H1 (cell line): ENCODE data around the gene ODAD3. TPM values are rescaled to one million over a fixed set of nuclear protein-coding genes. Genes with fewer than 3 reads are reported as not detected.

ENCODE experiments used
- CTCF ChIA-PET: fragments of 300-600 bp; sonication (Branson Sonifier 250); formaldehyde crosslinking; loops from one replicate; lab custom pipeline; 2021; ENCODE audit not compliant: partially characterized antibody; lab: Charles Lee
- POLR2A ChIA-PET: fragments of 300-600 bp; sonication (Branson Sonifier 250); formaldehyde crosslinking; loops from one replicate; lab custom pipeline; 2021; ENCODE audit warnings: inconsistent platforms; ENCODE audit not compliant: partially characterized antibody; lab: Charles Lee
- DNase-seq, 2 experiments: peaks; one replicate each; pipeline versions ENCODE4 v3.0.0 to v3.0.0-alpha.2; 2010 to 2022; ENCODE audit warnings: low spot score in 2 of 2, low read depth in 1 of 2, mixed read lengths in 1 of 2
- FAIRE-seq: peaks from 2 replicates; lab custom pipeline; 2011; peaks lifted over from hg19 to GRCh38; lab: Jason Lieb, UNC
- H2AFZ ChIP-seq: 2 replicates; pipeline ENCODE4 v1.8.1; 2012; ENCODE audit warnings: low read length, inconsistent platforms
- H2AK5ac ChIP-seq: 2 replicates; pipeline ENCODE4 v1.6.1; 2013; ENCODE audit warnings: low read depth, low read length
- H2BK120ac ChIP-seq: replicated peaks from 2 replicates; pipeline ENCODE3; 2013; ENCODE audit warnings: low read depth, low read length, inconsistent platforms
- H2BK12ac ChIP-seq: 2 replicates; pipeline ENCODE4 v1.6.1; 2013; ENCODE audit warnings: low read depth, low read length
- H2BK15ac ChIP-seq: 2 replicates; pipeline ENCODE4 v1.6.1; 2013; ENCODE audit warnings: low read length
- H2BK20ac ChIP-seq: 2 replicates; pipeline ENCODE4 v1.6.1; 2013; ENCODE audit warnings: low read length
- H2BK5ac ChIP-seq: 2 replicates; pipeline ENCODE4 v1.6.1; 2013; ENCODE audit warnings: low read depth, low read length
- H3K14ac ChIP-seq: 2 replicates; pipeline ENCODE4 v1.6.1; 2013; ENCODE audit warnings: inconsistent platforms; ENCODE audit not compliant: insufficient read length
- H3K18ac ChIP-seq: 2 replicates; pipeline ENCODE4 v1.6.1; 2013; ENCODE audit warnings: low read length; ENCODE audit errors: extremely low read depth
- H3K23ac ChIP-seq: 2 replicates; pipeline ENCODE4 v1.6.1; 2013; ENCODE audit warnings: inconsistent platforms; ENCODE audit not compliant: insufficient read length
- H3K23me2 ChIP-seq: 2 replicates; pipeline ENCODE4 v1.6.1; 2013; ENCODE audit warnings: low read depth, low read length
- H3K27ac ChIP-seq: 2 replicates; pipeline ENCODE4 v1.6.1; 2011; ENCODE audit warnings: low read depth, low read length, inconsistent platforms
- H3K27me3 ChIP-seq, 4 experiments: replicated peaks in 1 of 4; 1 replicate in 1 of 4; 2 replicates in 3 of 4; pipeline versions ENCODE4 v1.6.1 to v1.8.1; 2011 to 2013; ENCODE audit warnings: low read length in 3 of 4, mild to moderate bottlenecking in 3 of 4, inconsistent platforms in 2 of 4, mixed read lengths in 2 of 4, moderate library complexity in 1 of 4; ENCODE audit not compliant: control insufficient read depth in 3 of 4, insufficient read depth in 3 of 4; ENCODE audit errors: extremely low read depth in 1 of 4
- H3K36me3 ChIP-seq, 4 experiments: 2 replicates each; pipeline versions ENCODE4 v1.6.1 to v1.8.1; 2011 to 2013; ENCODE audit warnings: mild to moderate bottlenecking in 4 of 4, low read length in 3 of 4, moderate library complexity in 2 of 4, control low read depth in 1 of 4, inconsistent platforms in 1 of 4; ENCODE audit not compliant: insufficient read depth in 4 of 4, control insufficient read depth in 2 of 4
- H3K4ac ChIP-seq: replicated peaks from 2 replicates; pipeline ENCODE3; 2013; ENCODE audit warnings: low read length, low read depth, mixed read lengths, inconsistent platforms; ENCODE audit not compliant: insufficient read length
- H3K4me1 ChIP-seq, 4 experiments: replicated peaks in 1 of 4; 1 replicate in 1 of 4; 2 replicates in 3 of 4; pipeline versions ENCODE4 v1.6.1 to v1.8.1; 2011 to 2013; ENCODE audit warnings: low read length in 3 of 4, inconsistent platforms in 2 of 4, mixed read lengths in 1 of 4; ENCODE audit not compliant: insufficient read depth in 4 of 4, control insufficient read depth in 3 of 4
- H3K4me2 ChIP-seq, 2 experiments: 2 replicates each; pipeline versions ENCODE4 v1.6.1 to v1.8.1; 2011 to 2013; ENCODE audit warnings: low read depth in 2 of 2, low read length in 2 of 2, control low read depth in 1 of 2, inconsistent platforms in 1 of 2, mild to moderate bottlenecking in 1 of 2; ENCODE audit not compliant: insufficient read depth in 1 of 2
- H3K4me3 ChIP-seq, 4 experiments: fragments of 200-600, 300-600 bp in 1 of 4; sonication (generic), shearing (Covaris generic), sonication (Bioruptor Twin) in 1 of 4; 2 replicates each; pipeline versions ENCODE4 v1.5.1 to v1.8.1; 2011 to 2016; ENCODE audit warnings: low read length in 4 of 4, low read depth in 3 of 4, control low read depth in 2 of 4, inconsistent platforms in 2 of 4, mild to moderate bottlenecking in 2 of 4, mixed read lengths in 1 of 4, moderate library complexity in 1 of 4; ENCODE audit not compliant: insufficient read depth in 2 of 4; ENCODE audit errors: extremely low read depth in 1 of 4
- H3K56ac ChIP-seq: replicated peaks from 2 replicates; pipeline ENCODE3; 2013; ENCODE audit warnings: low read depth, mild to moderate bottlenecking, mixed read lengths, low read length, inconsistent platforms; ENCODE audit not compliant: insufficient read length
- H3K79me1 ChIP-seq: 2 replicates; pipeline ENCODE4 v1.6.1; 2013; ENCODE audit warnings: low read depth, low read length, control low read depth
- H3K79me2 ChIP-seq, 2 experiments: 2 replicates each; pipeline versions ENCODE4 v1.6.1 to v1.8.1; 2012 to 2013; ENCODE audit warnings: low read length in 2 of 2, mild to moderate bottlenecking in 2 of 2, inconsistent platforms in 1 of 2; ENCODE audit not compliant: insufficient read depth in 2 of 2, control insufficient read depth in 1 of 2
- H3K9ac ChIP-seq, 4 experiments: replicated peaks in 1 of 4; 1 replicate in 1 of 4; 2 replicates in 3 of 4; pipeline versions ENCODE4 v1.6.1 to v1.8.1; 2011 to 2013; ENCODE audit warnings: low read depth in 3 of 4, low read length in 3 of 4, control low read depth in 2 of 4, mild to moderate bottlenecking in 2 of 4, moderate library complexity in 2 of 4, inconsistent platforms in 1 of 4; ENCODE audit errors: extremely low read depth in 1 of 4
- H3K9me3 ChIP-seq, 2 experiments: 2 replicates each; pipeline versions ENCODE4 v1.6.1 to v1.8.1; 2012 to 2013; ENCODE audit warnings: mild to moderate bottlenecking in 2 of 2, moderate library complexity in 2 of 2, control low read depth in 1 of 2, inconsistent platforms in 1 of 2, low read depth in 1 of 2, low read length in 1 of 2, mixed read lengths in 1 of 2; ENCODE audit not compliant: insufficient read depth in 2 of 2
- H4K20me1 ChIP-seq, 2 experiments: replicated peaks in 1 of 2; 2 replicates each; pipeline versions ENCODE3 to v1.8.1; 2011 to 2013; ENCODE audit warnings: inconsistent platforms in 2 of 2, low read length in 2 of 2, mild to moderate bottlenecking in 1 of 2; ENCODE audit not compliant: insufficient read depth in 2 of 2, control insufficient read depth in 1 of 2
- H4K5ac ChIP-seq: 2 replicates; pipeline ENCODE4 v1.6.1; 2013; ENCODE audit warnings: low read length, low read depth, mixed read lengths, inconsistent platforms; ENCODE audit not compliant: insufficient read length
- H4K8ac ChIP-seq: 2 replicates; pipeline ENCODE4 v1.8.0; 2013; ENCODE audit warnings: mild to moderate bottlenecking, moderate library complexity, low read length, inconsistent platforms; ENCODE audit not compliant: insufficient read depth; ENCODE audit errors: extremely low read depth
- H4K91ac ChIP-seq: replicated peaks from 2 replicates; pipeline ENCODE3; 2013; ENCODE audit warnings: low read length, mixed read lengths, inconsistent platforms; ENCODE audit not compliant: insufficient read length
- ASH2L ChIP-seq: fragments of 200-600, 300-600 bp; sonication (generic); IDR thresholded peaks from one replicate; pipeline ENCODE4 v1.7.1; 2017; ENCODE audit warnings: low read length
- WGBS, 2 experiments: shearing (Covaris generic) in 1 of 2; methylation state at CpG; one replicate each; pipeline versions ENCODE4 v1.1.6 to v1.1.7; 2013 to 2015; ENCODE audit warnings: low lambda C conversion rate in 2 of 2, mixed read lengths in 2 of 2, inconsistent platforms in 1 of 2, low coverage in 1 of 2, missing lambda C conversion rate in 1 of 2; ENCODE audit not compliant: insufficient replicate concordance in 2 of 2, insufficient coverage in 1 of 2, insufficient read length in 1 of 2; ENCODE audit errors: extremely low coverage in 1 of 2, missing lambda C conversion rate in 1 of 2; 5-methylcytosine and 5-hydroxymethylcytosine counted together
- polyA plus RNA-seq, 7 experiments: library from polyadenylated mRNA; depleted of rRNA in 3 of 7; stranded (reverse) in 5 of 7; unstranded in 2 of 7; fragments of >200 nt in 5 of 7; fragments of 200-250 nt in 2 of 7; gene quantifications; 1 replicate in 5 of 7; 2 replicates in 1 of 7; 4 replicates in 1 of 7; pipeline versions ENCODE4 v1.2.1 to v1.2.3, GENCODE V29; 2011 to 2013; ENCODE audit warnings: missing spikeins in 2 of 7, mixed read lengths in 2 of 7
- total RNA-seq: library from RNA; stranded (reverse); fragmentation: NEBNext Ultra II Directional; extraction: Animal tissue kit (Norgen Biotek cat#: 25700); gene quantifications from 2 replicates; pipeline ENCODE4 v1.2.1, GENCODE V29; 2021

Gene ODAD3
- total and polyA plus RNA-seq, 2 of the 8 experiments (the other 6 are each of a cell fraction or from before 2014, with no cell fraction given), result 2.1 to 2.2 TPM

- H4K8ac ChIP-seq, result no peak overlapping the region
- FAIRE-seq (no peak), DNase-seq (no peak)
- no peak overlapping the region for H3K27ac ChIP-seq
- peak overlapping the region; percentile 25 for H4K5ac ChIP-seq
- H3K79me2 ChIP-seq, result no peaks in the 10 kb centered on the region
- H3K79me1 ChIP-seq, result no peaks in the 10 kb centered on the region
- no peaks in the 10 kb centered on the region; the same call in 1 of the 2 replicates for H3K23me2 ChIP-seq
- H2BK15ac ChIP-seq, result no peak overlapping the region
- no peak overlapping the region; the same call in 1 of the 2 replicates for H3K18ac ChIP-seq
- H2BK120ac ChIP-seq, result no peak overlapping the region
- H2BK12ac ChIP-seq, result no peak overlapping the region
- H3K4me1 ChIP-seq, result peaks cover 0 to 14% (median 2%) of the 10 kb centered on the region in 4 experiments; a peak in 5 of 7 replicates
- H3K4me3 ChIP-seq, result no peak overlapping the region
- H3K4ac ChIP-seq, result no peak overlapping the region
- TF ChIP-seq ASH2L, result no peak
- H3K9me3 ChIP-seq, result no peaks in the 10 kb centered on the region
- H4K20me1 ChIP-seq, result no peaks in the 10 kb centered on the region
- H2BK5ac ChIP-seq, result no peak overlapping the region; the same call in 1 of the 2 replicates
- H2AFZ ChIP-seq, result no peak overlapping the region
- CTCF ChIA-PET, result interaction anchor here (0.7 to 3.4 kb wide), 6 partner anchors 10 to 147 kb away, joined by 3 to 17 read pairs (median 4); no protein-coding TSS in a partner anchor
- H3K14ac ChIP-seq, result no peak overlapping the region
- H3K4me2 ChIP-seq, result no peak overlapping the region
- no peak overlapping the region for H2BK20ac ChIP-seq
- no peaks in the 10 kb centered on the region for H3K27me3 ChIP-seq
- POLR2A ChIA-PET, result interaction anchor here (0.8 to 3.4 kb wide), 4 partner anchors 24 to 190 kb away, joined by 3 to 20 read pairs (median 3); partner anchors contain the start of genes ELAVL3 and ELOF1
- no peak overlapping the region for H3K9ac ChIP-seq
- no peak overlapping the region for H2AK5ac ChIP-seq
- no peak overlapping the region for H3K23ac ChIP-seq
- H3K36me3 ChIP-seq, result no peaks in the 10 kb centered on the region
- H4K91ac ChIP-seq, result no peak overlapping the region
- 77% methylated on average over 3 of the region's 18 CpGs; no CpG with 5 or more reads in 1 of the 2 experiments for WGBS, 2 experiments
- H3K56ac ChIP-seq, result no peak overlapping the region
Observed at GRCh38 chr19:11457115-11457514, 22.2 kb upstream of the ODAD3 start.
